Brain microvascular endothelial cell (primary cell): ENCODE data around the gene ACTN1.

Source experiments
- DNase-seq: peaks from one replicate; pipeline ENCODE4 v3.0.0-alpha.2; 2020
- H3K27ac ChIP-seq: fragments of 250-450 bp; sonication (Bioruptor Pico); 2 replicates; pipeline ENCODE4 v1.5.1; 2020; ENCODE audit warnings: mild to moderate bottlenecking, moderate library complexity
- H3K27me3 ChIP-seq: fragments of 250-450 bp; sonication (Bioruptor Pico); replicated peaks from 2 replicates; pipeline ENCODE4 v1.5.1; 2020; ENCODE audit warnings: mild to moderate bottlenecking
- H3K36me3 ChIP-seq: fragments of 250-450 bp; sonication (Bioruptor Pico); replicated peaks from 2 replicates; pipeline ENCODE4 v1.5.1; 2020; ENCODE audit warnings: mild to moderate bottlenecking
- H3K4me3 ChIP-seq: 2 replicates; pipeline ENCODE4 v1.5.1; 2011; ENCODE audit warnings: low read depth, mild to moderate bottlenecking, control low read depth, low read length, moderate library complexity
- in situ Hi-C: cut with HindIII; loops from 2 replicates; pipeline ENCODE4 v1.10.0; 2017; ENCODE audit warnings: low sequenced_read_pairs, low pct_ligation_motif_present
- TF ChIP-seq, protein P1 (sequence below): IDR thresholded peaks from 2 replicates; pipeline ENCODE4 v1.5.1; 2011; ENCODE audit warnings: low read depth, mild to moderate bottlenecking, moderate library complexity, low read length, control low read depth, inconsistent platforms; ENCODE audit errors: missing control alignments

Gene ACTN1

DNA sequence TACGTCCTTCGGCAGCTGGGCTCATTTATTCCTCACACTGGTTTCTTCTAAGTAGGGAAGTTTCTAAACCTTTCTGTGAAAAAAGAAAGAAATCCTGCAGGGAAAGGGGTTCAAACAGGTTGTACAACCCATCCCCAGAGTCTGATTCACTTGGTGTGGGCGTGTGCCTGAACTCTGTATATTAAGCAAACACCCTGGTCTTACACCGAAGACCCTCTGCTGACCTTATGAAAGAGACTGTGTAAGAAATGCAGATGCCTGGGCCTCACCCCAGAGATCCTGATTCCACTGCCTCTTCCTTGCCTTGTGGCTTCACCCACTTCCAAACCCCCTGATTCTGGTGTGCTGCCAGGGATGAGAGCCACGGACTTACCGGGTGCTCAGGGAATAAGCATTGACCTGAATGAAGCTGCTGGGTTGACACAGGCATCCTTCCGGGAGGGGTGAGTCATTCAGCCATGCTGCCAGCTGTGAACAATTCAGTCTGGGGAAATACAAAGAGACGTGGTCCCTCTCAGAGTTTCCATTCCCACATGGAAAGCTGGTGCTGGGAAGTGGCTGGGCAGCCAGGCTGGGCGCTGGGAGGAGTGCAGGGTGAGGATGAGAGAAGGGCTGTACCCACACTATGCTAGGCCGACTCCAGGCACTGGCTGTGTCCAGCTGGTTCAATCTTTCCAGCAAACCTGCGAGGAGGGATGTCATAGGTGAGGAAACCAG lies 26.5 kb upstream of the ACTN1 start:
- H3K27ac ChIP-seq: no peak overlapping the region

DNA sequence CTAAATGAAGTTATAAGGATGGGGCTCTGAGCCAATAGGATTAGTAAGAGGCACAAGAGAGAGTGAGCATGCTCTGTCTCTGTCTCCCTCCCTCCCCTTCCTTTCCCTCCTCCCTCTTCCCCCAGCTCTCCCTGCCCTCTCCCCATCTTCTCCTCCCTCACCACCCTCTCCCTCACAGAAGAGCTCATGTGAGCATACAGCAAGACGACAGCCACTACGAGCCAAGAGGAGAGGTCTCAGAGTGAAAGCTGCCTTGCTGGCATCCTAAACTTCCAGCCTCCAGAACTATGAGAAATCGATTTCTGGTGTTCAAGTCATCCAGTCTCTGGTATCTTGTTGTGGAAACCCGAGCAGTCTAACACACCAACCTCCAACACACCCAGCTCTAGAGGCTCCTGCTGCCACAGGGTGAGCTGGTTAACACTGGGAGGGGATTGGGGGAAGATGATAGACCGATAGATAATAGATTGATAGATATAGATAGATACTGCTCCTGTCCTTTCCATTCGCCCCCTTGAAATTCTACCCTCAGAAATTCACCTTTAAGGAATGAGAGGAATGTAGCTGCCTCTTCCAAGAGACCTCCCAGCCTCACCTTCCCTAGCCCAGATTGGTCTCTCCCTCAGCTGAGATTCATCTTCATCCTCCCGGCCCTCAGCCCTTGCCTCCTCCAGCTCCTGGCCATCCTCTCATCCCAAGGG lies 25.8 kb upstream of the ACTN1 start:
- H3K27ac ChIP-seq: no peak overlapping the region
- H3K27me3 ChIP-seq: no peaks in the 10 kb centered on the region
- TF ChIP-seq, protein P1, sequence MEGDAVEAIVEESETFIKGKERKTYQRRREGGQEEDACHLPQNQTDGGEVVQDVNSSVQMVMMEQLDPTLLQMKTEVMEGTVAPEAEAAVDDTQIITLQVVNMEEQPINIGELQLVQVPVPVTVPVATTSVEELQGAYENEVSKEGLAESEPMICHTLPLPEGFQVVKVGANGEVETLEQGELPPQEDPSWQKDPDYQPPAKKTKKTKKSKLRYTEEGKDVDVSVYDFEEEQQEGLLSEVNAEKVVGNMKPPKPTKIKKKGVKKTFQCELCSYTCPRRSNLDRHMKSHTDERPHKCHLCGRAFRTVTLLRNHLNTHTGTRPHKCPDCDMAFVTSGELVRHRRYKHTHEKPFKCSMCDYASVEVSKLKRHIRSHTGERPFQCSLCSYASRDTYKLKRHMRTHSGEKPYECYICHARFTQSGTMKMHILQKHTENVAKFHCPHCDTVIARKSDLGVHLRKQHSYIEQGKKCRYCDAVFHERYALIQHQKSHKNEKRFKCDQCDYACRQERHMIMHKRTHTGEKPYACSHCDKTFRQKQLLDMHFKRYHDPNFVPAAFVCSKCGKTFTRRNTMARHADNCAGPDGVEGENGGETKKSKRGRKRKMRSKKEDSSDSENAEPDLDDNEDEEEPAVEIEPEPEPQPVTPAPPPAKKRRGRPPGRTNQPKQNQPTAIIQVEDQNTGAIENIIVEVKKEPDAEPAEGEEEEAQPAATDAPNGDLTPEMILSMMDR: no peak
- no peak for DNase-seq
- H3K36me3 ChIP-seq: no peaks in the 10 kb centered on the region
- in situ Hi-C loops: no loop called here
- H3K4me3 ChIP-seq: no peak overlapping the region

More for the DNA sequence above, 26.5 kb upstream of the ACTN1 start:
- Histone ChIP-seq H3K36me3 (no peaks in the 10 kb centered on the region), H3K27me3 (no peaks in the 10 kb centered on the region), H3K4me3 (no peak overlapping the region)
- DNase-seq: peak; percentile 89
- TF ChIP-seq, protein P1: no peak
- in situ Hi-C loops: no loop called here

DNA sequence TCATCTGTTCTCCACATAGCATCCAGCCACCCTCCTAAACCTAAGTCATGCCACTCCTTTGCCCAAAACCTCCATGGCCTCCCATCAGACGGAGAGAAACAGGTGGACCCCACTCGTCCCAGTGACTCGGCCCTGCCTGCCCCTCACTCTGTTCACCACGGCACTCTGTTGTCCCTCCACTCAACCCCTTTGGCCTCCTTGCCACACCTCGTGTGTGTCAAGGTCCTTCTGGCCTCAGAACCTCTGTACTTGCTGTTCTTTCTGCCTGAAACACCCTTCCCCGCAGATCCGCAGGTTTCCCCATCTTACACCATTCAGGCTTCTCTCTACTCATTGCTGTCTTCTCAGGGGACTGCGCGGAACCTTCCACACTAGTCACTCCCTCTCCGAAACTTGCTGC lies 24.5 kb upstream of the ACTN1 start:
- in situ Hi-C loops: no loop called here
- no peak for DNase-seq
- Histone ChIP-seq H3K27ac (no peak overlapping the region), H3K4me3 (no peak overlapping the region), H3K27me3 (no peaks in the 10 kb centered on the region), H3K36me3 (no peaks in the 10 kb centered on the region)
- TF ChIP-seq, protein P1: no peak

DNA sequence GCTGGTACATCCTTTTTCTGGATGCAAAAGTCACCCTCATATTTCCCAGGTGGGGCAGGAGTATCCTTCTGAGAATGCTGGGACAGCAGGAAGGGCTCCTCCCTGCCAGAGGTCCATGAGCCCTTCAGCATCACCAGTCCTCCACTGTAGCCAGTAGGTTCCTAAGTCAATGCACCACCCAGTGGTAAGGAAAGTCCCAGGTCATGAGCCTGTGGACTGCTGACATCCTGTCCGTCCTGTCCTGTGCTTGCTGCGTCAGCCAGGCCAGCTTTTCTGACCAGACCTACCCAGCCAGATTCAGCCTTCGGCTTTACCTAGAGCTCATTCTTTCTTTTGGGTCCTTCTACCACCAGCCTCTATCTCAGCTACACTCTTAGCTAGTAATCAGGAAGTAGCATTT lies 23.0 kb upstream of the ACTN1 start:
- DNase-seq: no peak
- H3K27ac ChIP-seq: no peak overlapping the region
- in situ Hi-C loops: no loop called here
- no peaks in the 10 kb centered on the region for H3K27me3 ChIP-seq
- no peak overlapping the region for H3K4me3 ChIP-seq
- TF ChIP-seq, protein P1: peak; percentile 41
- no peaks in the 10 kb centered on the region for H3K36me3 ChIP-seq

DNA sequence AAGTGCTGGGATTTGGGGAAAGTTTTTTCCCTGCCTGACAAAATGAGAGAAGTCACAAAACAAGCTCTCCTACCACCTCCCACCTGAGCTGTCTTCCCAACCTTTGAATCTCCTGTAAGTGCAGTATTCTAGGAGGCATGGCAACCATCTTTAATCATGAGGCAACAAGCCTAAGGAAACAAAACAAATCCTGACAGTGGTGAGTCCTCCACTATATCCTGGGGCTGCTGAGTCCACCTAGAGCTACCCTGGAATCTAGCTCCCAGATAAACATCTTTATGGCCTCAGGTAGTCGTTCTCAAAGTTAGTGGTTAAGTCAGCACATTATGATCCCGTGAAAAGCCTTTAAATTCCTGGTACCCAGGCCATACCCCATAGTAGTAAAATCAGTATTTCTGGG lies 22.3 kb upstream of the ACTN1 start:
- no peak overlapping the region for H3K27ac ChIP-seq
- DNase-seq: no peak
- in situ Hi-C loops: no loop called here
- TF ChIP-seq, protein P1: no peak
- no peak overlapping the region for H3K4me3 ChIP-seq
- H3K36me3 ChIP-seq: no peaks in the 10 kb centered on the region
- no peaks in the 10 kb centered on the region for H3K27me3 ChIP-seq

DNA sequence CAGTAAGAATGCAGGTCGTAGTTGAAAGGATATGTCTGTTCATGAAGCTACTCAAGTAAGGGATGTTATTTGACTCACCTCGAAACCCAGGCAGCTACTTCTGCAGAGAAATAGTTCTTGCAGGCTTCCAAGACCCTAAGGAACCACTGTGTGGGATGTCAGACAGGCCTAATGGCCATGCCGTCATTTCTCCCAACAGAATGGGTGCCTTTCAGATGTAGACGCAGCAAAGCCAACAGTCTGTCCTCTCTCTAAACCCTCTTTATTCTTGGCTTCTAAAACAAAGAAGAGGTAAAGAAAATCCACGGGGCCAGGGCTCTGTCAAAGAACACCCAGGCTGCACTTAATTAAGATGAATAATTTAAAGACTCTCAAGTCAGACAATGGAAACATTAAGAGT lies 19.0 kb upstream of the ACTN1 start:
- TF ChIP-seq, protein P1: no peak
- no peak for DNase-seq
- Histone ChIP-seq H3K27me3 (no peaks in the 10 kb centered on the region), H3K36me3 (no peaks in the 10 kb centered on the region), H3K4me3 (no peak overlapping the region), H3K27ac (no peak overlapping the region)
- in situ Hi-C loops: no loop called here
